H1 (cell line): Measurements from ENCODE around the gene MPV17. TPM values are rescaled to one million over a fixed set of nuclear protein-coding genes. Genes with fewer than 3 reads are reported as not detected.
A peak's percentile ranks its signal among the peaks of the same experiment; 100 is the strongest.

Experiments used
- CTCF ChIA-PET: fragments of 300-600 bp; sonication (Branson Sonifier 250); formaldehyde crosslinking; loops from one replicate; lab custom pipeline; 2021; ENCODE audit not compliant: partially characterized antibody; lab: Charles Lee
- POLR2A ChIA-PET: fragments of 300-600 bp; sonication (Branson Sonifier 250); formaldehyde crosslinking; loops from one replicate; lab custom pipeline; 2021; ENCODE audit warnings: inconsistent platforms; ENCODE audit not compliant: partially characterized antibody; lab: Charles Lee
- DNase-seq, 2 experiments: peaks; one replicate each; pipeline versions ENCODE4 v3.0.0 to v3.0.0-alpha.2; 2010 to 2022; ENCODE audit warnings: low spot score in 2 of 2, low read depth in 1 of 2, mixed read lengths in 1 of 2
- FAIRE-seq: peaks from 2 replicates; lab custom pipeline; 2011; peaks lifted over from hg19 to GRCh38; lab: Jason Lieb, UNC
- H2AFZ ChIP-seq: 2 replicates; pipeline ENCODE4 v1.8.1; 2012; ENCODE audit warnings: low read length, inconsistent platforms
- H2AK5ac ChIP-seq: 2 replicates; pipeline ENCODE4 v1.6.1; 2013; ENCODE audit warnings: low read depth, low read length
- H2BK120ac ChIP-seq: replicated peaks from 2 replicates; pipeline ENCODE3; 2013; ENCODE audit warnings: low read depth, low read length, inconsistent platforms
- H2BK12ac ChIP-seq: 2 replicates; pipeline ENCODE4 v1.6.1; 2013; ENCODE audit warnings: low read depth, low read length
- H2BK15ac ChIP-seq: 2 replicates; pipeline ENCODE4 v1.6.1; 2013; ENCODE audit warnings: low read length
- H2BK20ac ChIP-seq: 2 replicates; pipeline ENCODE4 v1.6.1; 2013; ENCODE audit warnings: low read length
- H2BK5ac ChIP-seq: 2 replicates; pipeline ENCODE4 v1.6.1; 2013; ENCODE audit warnings: low read depth, low read length
- H3K14ac ChIP-seq: 2 replicates; pipeline ENCODE4 v1.6.1; 2013; ENCODE audit warnings: inconsistent platforms; ENCODE audit not compliant: insufficient read length
- H3K18ac ChIP-seq: 2 replicates; pipeline ENCODE4 v1.6.1; 2013; ENCODE audit warnings: low read length; ENCODE audit errors: extremely low read depth
- H3K23ac ChIP-seq: 2 replicates; pipeline ENCODE4 v1.6.1; 2013; ENCODE audit warnings: inconsistent platforms; ENCODE audit not compliant: insufficient read length
- H3K23me2 ChIP-seq: 2 replicates; pipeline ENCODE4 v1.6.1; 2013; ENCODE audit warnings: low read depth, low read length
- H3K27ac ChIP-seq: 2 replicates; pipeline ENCODE4 v1.6.1; 2011; ENCODE audit warnings: low read depth, low read length, inconsistent platforms
- H3K27me3 ChIP-seq, 4 experiments: replicated peaks in 1 of 4; 1 replicate in 1 of 4; 2 replicates in 3 of 4; pipeline versions ENCODE4 v1.6.1 to v1.8.1; 2011 to 2013; ENCODE audit warnings: low read length in 3 of 4, mild to moderate bottlenecking in 3 of 4, inconsistent platforms in 2 of 4, mixed read lengths in 2 of 4, moderate library complexity in 1 of 4; ENCODE audit not compliant: control insufficient read depth in 3 of 4, insufficient read depth in 3 of 4; ENCODE audit errors: extremely low read depth in 1 of 4
- H3K36me3 ChIP-seq, 4 experiments: 2 replicates each; pipeline versions ENCODE4 v1.6.1 to v1.8.1; 2011 to 2013; ENCODE audit warnings: mild to moderate bottlenecking in 4 of 4, low read length in 3 of 4, moderate library complexity in 2 of 4, control low read depth in 1 of 4, inconsistent platforms in 1 of 4; ENCODE audit not compliant: insufficient read depth in 4 of 4, control insufficient read depth in 2 of 4
- H3K4ac ChIP-seq: replicated peaks from 2 replicates; pipeline ENCODE3; 2013; ENCODE audit warnings: low read length, low read depth, mixed read lengths, inconsistent platforms; ENCODE audit not compliant: insufficient read length
- H3K4me1 ChIP-seq, 4 experiments: replicated peaks in 1 of 4; 1 replicate in 1 of 4; 2 replicates in 3 of 4; pipeline versions ENCODE4 v1.6.1 to v1.8.1; 2011 to 2013; ENCODE audit warnings: low read length in 3 of 4, inconsistent platforms in 2 of 4, mixed read lengths in 1 of 4; ENCODE audit not compliant: insufficient read depth in 4 of 4, control insufficient read depth in 3 of 4
- H3K4me2 ChIP-seq, 2 experiments: 2 replicates each; pipeline versions ENCODE4 v1.6.1 to v1.8.1; 2011 to 2013; ENCODE audit warnings: low read depth in 2 of 2, low read length in 2 of 2, control low read depth in 1 of 2, inconsistent platforms in 1 of 2, mild to moderate bottlenecking in 1 of 2; ENCODE audit not compliant: insufficient read depth in 1 of 2
- H3K4me3 ChIP-seq, 4 experiments: fragments of 200-600, 300-600 bp in 1 of 4; sonication (generic), shearing (Covaris generic), sonication (Bioruptor Twin) in 1 of 4; 2 replicates each; pipeline versions ENCODE4 v1.5.1 to v1.8.1; 2011 to 2016; ENCODE audit warnings: low read length in 4 of 4, low read depth in 3 of 4, control low read depth in 2 of 4, inconsistent platforms in 2 of 4, mild to moderate bottlenecking in 2 of 4, mixed read lengths in 1 of 4, moderate library complexity in 1 of 4; ENCODE audit not compliant: insufficient read depth in 2 of 4; ENCODE audit errors: extremely low read depth in 1 of 4
- H3K56ac ChIP-seq: replicated peaks from 2 replicates; pipeline ENCODE3; 2013; ENCODE audit warnings: low read depth, mild to moderate bottlenecking, mixed read lengths, low read length, inconsistent platforms; ENCODE audit not compliant: insufficient read length
- H3K79me1 ChIP-seq: 2 replicates; pipeline ENCODE4 v1.6.1; 2013; ENCODE audit warnings: low read depth, low read length, control low read depth
- H3K79me2 ChIP-seq, 2 experiments: 2 replicates each; pipeline versions ENCODE4 v1.6.1 to v1.8.1; 2012 to 2013; ENCODE audit warnings: low read length in 2 of 2, mild to moderate bottlenecking in 2 of 2, inconsistent platforms in 1 of 2; ENCODE audit not compliant: insufficient read depth in 2 of 2, control insufficient read depth in 1 of 2
- H3K9ac ChIP-seq, 4 experiments: replicated peaks in 1 of 4; 1 replicate in 1 of 4; 2 replicates in 3 of 4; pipeline versions ENCODE4 v1.6.1 to v1.8.1; 2011 to 2013; ENCODE audit warnings: low read depth in 3 of 4, low read length in 3 of 4, control low read depth in 2 of 4, mild to moderate bottlenecking in 2 of 4, moderate library complexity in 2 of 4, inconsistent platforms in 1 of 4; ENCODE audit errors: extremely low read depth in 1 of 4
- H3K9me3 ChIP-seq, 2 experiments: 2 replicates each; pipeline versions ENCODE4 v1.6.1 to v1.8.1; 2012 to 2013; ENCODE audit warnings: mild to moderate bottlenecking in 2 of 2, moderate library complexity in 2 of 2, control low read depth in 1 of 2, inconsistent platforms in 1 of 2, low read depth in 1 of 2, low read length in 1 of 2, mixed read lengths in 1 of 2; ENCODE audit not compliant: insufficient read depth in 2 of 2
- H4K20me1 ChIP-seq, 2 experiments: replicated peaks in 1 of 2; 2 replicates each; pipeline versions ENCODE3 to v1.8.1; 2011 to 2013; ENCODE audit warnings: inconsistent platforms in 2 of 2, low read length in 2 of 2, mild to moderate bottlenecking in 1 of 2; ENCODE audit not compliant: insufficient read depth in 2 of 2, control insufficient read depth in 1 of 2
- H4K5ac ChIP-seq: 2 replicates; pipeline ENCODE4 v1.6.1; 2013; ENCODE audit warnings: low read length, low read depth, mixed read lengths, inconsistent platforms; ENCODE audit not compliant: insufficient read length
- H4K8ac ChIP-seq: 2 replicates; pipeline ENCODE4 v1.8.0; 2013; ENCODE audit warnings: mild to moderate bottlenecking, moderate library complexity, low read length, inconsistent platforms; ENCODE audit not compliant: insufficient read depth; ENCODE audit errors: extremely low read depth
- H4K91ac ChIP-seq: replicated peaks from 2 replicates; pipeline ENCODE3; 2013; ENCODE audit warnings: low read length, mixed read lengths, inconsistent platforms; ENCODE audit not compliant: insufficient read length
- BRCA1 ChIP-seq: IDR thresholded peaks from 2 replicates; pipeline ENCODE4 v1.6.1; 2012; ENCODE audit warnings: low read depth, low read length, improper control_type of control experiment
- CEBPB ChIP-seq: IDR thresholded peaks from 2 replicates; pipeline ENCODE4 v1.6.1; 2012; ENCODE audit warnings: low read depth, low read length
- EZH2 ChIP-seq: fragments of 200-600 bp; sonication (generic); IDR thresholded peaks from 2 replicates; pipeline ENCODE4 v1.7.1; 2012; ENCODE audit warnings: low read depth, mild to moderate bottlenecking, moderate library complexity, low read length, inconsistent platforms; ENCODE audit not compliant: severe bottlenecking
- KDM4A ChIP-seq: IDR thresholded peaks from one replicate; pipeline ENCODE4 v1.7.1; 2012; ENCODE audit warnings: low read depth, mild to moderate bottlenecking, moderate library complexity, low read length, inconsistent platforms; ENCODE audit not compliant: severe bottlenecking
- NRF1 ChIP-seq: IDR thresholded peaks from 2 replicates; pipeline ENCODE4 v1.6.1; 2011; ENCODE audit warnings: mild to moderate bottlenecking, low read depth, low read length, improper control_type of control experiment
- POU5F1 ChIP-seq: IDR thresholded peaks from 2 replicates; pipeline ENCODE4 v1.6.1; 2011; ENCODE audit warnings: low read depth, mild to moderate bottlenecking, low read length, moderate library complexity
- TBP ChIP-seq: IDR thresholded peaks from 2 replicates; pipeline ENCODE4 v1.6.1; 2011; ENCODE audit warnings: low read depth, low read length, improper control_type of control experiment
- WGBS, 2 experiments: shearing (Covaris generic) in 1 of 2; methylation state at CpG; one replicate each; pipeline versions ENCODE4 v1.1.6 to v1.1.7; 2013 to 2015; ENCODE audit warnings: low lambda C conversion rate in 2 of 2, mixed read lengths in 2 of 2, inconsistent platforms in 1 of 2, low coverage in 1 of 2, missing lambda C conversion rate in 1 of 2; ENCODE audit not compliant: insufficient replicate concordance in 2 of 2, insufficient coverage in 1 of 2, insufficient read length in 1 of 2; ENCODE audit errors: extremely low coverage in 1 of 2, missing lambda C conversion rate in 1 of 2; 5-methylcytosine and 5-hydroxymethylcytosine counted together
- polyA plus RNA-seq, 7 experiments: library from polyadenylated mRNA; depleted of rRNA in 3 of 7; stranded (reverse) in 5 of 7; unstranded in 2 of 7; fragments of >200 nt in 5 of 7; fragments of 200-250 nt in 2 of 7; gene quantifications; 1 replicate in 5 of 7; 2 replicates in 1 of 7; 4 replicates in 1 of 7; pipeline versions ENCODE4 v1.2.1 to v1.2.3, GENCODE V29; 2011 to 2013; ENCODE audit warnings: missing spikeins in 2 of 7, mixed read lengths in 2 of 7
- total RNA-seq: library from RNA; stranded (reverse); fragmentation: NEBNext Ultra II Directional; extraction: Animal tissue kit (Norgen Biotek cat#: 25700); gene quantifications from 2 replicates; pipeline ENCODE4 v1.2.1, GENCODE V29; 2021
- TF ChIP-seq, protein P1 (sequence below), 3 experiments: IDR thresholded peaks; 1 replicate in 2 of 3; 2 replicates in 1 of 3; pipeline versions ENCODE4 v1.5.1 to v1.6.1; 2011; ENCODE audit warnings: low read length in 3 of 3, mild to moderate bottlenecking in 3 of 3, inconsistent platforms in 2 of 3, low read depth in 1 of 3, moderate library complexity in 1 of 3; ENCODE audit not compliant: insufficient read depth in 1 of 3; ENCODE audit errors: control extremely low read depth in 1 of 3

MPV17 gene
- total and polyA plus RNA-seq, 2 of the 8 experiments (the other 6 are each of a cell fraction or from before 2014, with no cell fraction given): 45.2 to 181 TPM

GRCh38 chr2:27275211-27276150 lies 47.4 kb downstream of the MPV17 start, which contains the start of gene DNAJC5G:
DNAJC5G (plus strand) TSS chr2:27275433; CDS start chr2:27276729, 1,296 bp downstream.
- H3K9ac ChIP-seq: no peak within 1 kb of the TSS; a peak in 1 of 7 replicates
- no peak within 1 kb of the TSS for H3K4ac ChIP-seq
- FAIRE-seq: no peak
- no peaks in the 10 kb centered on the region for H4K20me1 ChIP-seq
- CTCF ChIA-PET: interaction anchor here (1.0 to 20.2 kb wide), 8 partner anchors 8 to 143 kb away, joined by 3 to 413 read pairs (median 36); partner anchors contain the start of gene SLC30A3
- POLR2A ChIA-PET: interaction anchor here (0.6 to 11.9 kb wide), 4 partner anchors 11 to 45 kb away, joined by 3 to 149 read pairs (median 33); partner anchors contain the start of gene SLC30A3
- no peak within 1 kb of the TSS for H2AK5ac ChIP-seq
- no peak within 1 kb of the TSS; the same call in 1 of the 2 replicates for H2BK15ac ChIP-seq
- H3K27ac ChIP-seq: no peak within 1 kb of the TSS
- no peaks in the 10 kb centered on the region for H3K27me3 ChIP-seq
- no peak for DNase-seq
- no peak within 1 kb of the TSS for H3K23ac ChIP-seq
- no peaks in the 10 kb centered on the region for H3K36me3 ChIP-seq
- no peak within 1 kb of the TSS for H3K14ac ChIP-seq
- no peaks in the 10 kb centered on the region for H3K9me3 ChIP-seq
- H4K8ac ChIP-seq: peak within 1 kb of the TSS; percentile 57; the same call in 1 of the 2 replicates
- H2AFZ ChIP-seq: no peak within 1 kb of the TSS; the same call in 1 of the 2 replicates
- peak within 1 kb of the TSS; percentile 56; the same call in 1 of the 2 replicates for H2BK20ac ChIP-seq
- H4K91ac ChIP-seq: no peak within 1 kb of the TSS
- H2BK120ac ChIP-seq: no peak within 1 kb of the TSS
- 91% methylated on average over 33 of the region's 39 CpGs; no CpG with 5 or more reads in 1 of the 2 experiments for WGBS, 2 experiments
- no peaks in the 10 kb centered on the region for H3K23me2 ChIP-seq
- no peak within 1 kb of the TSS for H3K18ac ChIP-seq
- no peak within 1 kb of the TSS for H4K5ac ChIP-seq
- H3K79me1 ChIP-seq: no peaks in the 10 kb centered on the region
- no peak within 1 kb of the TSS for H2BK5ac ChIP-seq
- peaks cover 0 to 5% (median 0%) of the 10 kb centered on the region in 4 experiments; a peak in 2 of 7 replicates for H3K4me1 ChIP-seq
- no peak within 1 kb of the TSS for H3K4me3 ChIP-seq
- no peak within 1 kb of the TSS for H3K56ac ChIP-seq
- no peak within 1 kb of the TSS; the same call in 1 of the 2 replicates for H2BK12ac ChIP-seq
- H3K79me2 ChIP-seq: no peaks in the 10 kb centered on the region
- no peak within 1 kb of the TSS for H3K4me2 ChIP-seq
- no peak for TF ChIP-seq CEBPB
- no peak for TF ChIP-seq POU5F1
- no peak for TF ChIP-seq NRF1
- no peak for TF ChIP-seq TBP
- no peak for TF ChIP-seq KDM4A
- TF ChIP-seq BRCA1: no peak
- TF ChIP-seq EZH2: no peak
- TF ChIP-seq, protein P1, sequence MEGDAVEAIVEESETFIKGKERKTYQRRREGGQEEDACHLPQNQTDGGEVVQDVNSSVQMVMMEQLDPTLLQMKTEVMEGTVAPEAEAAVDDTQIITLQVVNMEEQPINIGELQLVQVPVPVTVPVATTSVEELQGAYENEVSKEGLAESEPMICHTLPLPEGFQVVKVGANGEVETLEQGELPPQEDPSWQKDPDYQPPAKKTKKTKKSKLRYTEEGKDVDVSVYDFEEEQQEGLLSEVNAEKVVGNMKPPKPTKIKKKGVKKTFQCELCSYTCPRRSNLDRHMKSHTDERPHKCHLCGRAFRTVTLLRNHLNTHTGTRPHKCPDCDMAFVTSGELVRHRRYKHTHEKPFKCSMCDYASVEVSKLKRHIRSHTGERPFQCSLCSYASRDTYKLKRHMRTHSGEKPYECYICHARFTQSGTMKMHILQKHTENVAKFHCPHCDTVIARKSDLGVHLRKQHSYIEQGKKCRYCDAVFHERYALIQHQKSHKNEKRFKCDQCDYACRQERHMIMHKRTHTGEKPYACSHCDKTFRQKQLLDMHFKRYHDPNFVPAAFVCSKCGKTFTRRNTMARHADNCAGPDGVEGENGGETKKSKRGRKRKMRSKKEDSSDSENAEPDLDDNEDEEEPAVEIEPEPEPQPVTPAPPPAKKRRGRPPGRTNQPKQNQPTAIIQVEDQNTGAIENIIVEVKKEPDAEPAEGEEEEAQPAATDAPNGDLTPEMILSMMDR (IDR thresholded peaks at IDR 0.05; ENCODE audit: control extremely low read depth in 1 of 3, insufficient read depth in 1 of 3, low read depth in 1 of 3, low read length in 3 of 3): no peak
